Activated CD4-positive, alpha-beta T cell treated with anti-CD3 and anti-CD28 coated beads, Interleukin-2, amount 10 ng/mL, durations not matched to agents 24 days and 14 days (primary cell): Measurements from ENCODE around the gene CASD1. TPM values are rescaled to one million over a fixed set of nuclear protein-coding genes. Genes with fewer than 3 reads are reported as not detected.

Source experiments
- DNase-seq: peaks from one replicate; pipeline ENCODE4 v3.0.0; 2022
- H3K27ac Mint-ChIP-seq: one replicate; pipeline ENCODE4 v1.8.0; 2022; ENCODE audit warnings: mild to moderate bottlenecking, mixed read lengths
- H3K27me3 Mint-ChIP-seq: one replicate; pipeline ENCODE4 v1.8.0; 2022; ENCODE audit warnings: mixed read lengths
- H3K36me3 Mint-ChIP-seq: one replicate; pipeline ENCODE4 v1.8.0; 2022; ENCODE audit warnings: low read depth, mild to moderate bottlenecking, mixed read lengths
- H3K4me1 Mint-ChIP-seq: one replicate; pipeline ENCODE4 v1.8.0; 2021; ENCODE audit warnings: mixed read lengths
- H3K4me3 Mint-ChIP-seq: one replicate; pipeline ENCODE4 v1.8.0; 2022; ENCODE audit warnings: mild to moderate bottlenecking, moderate library complexity, mixed read lengths
- H3K9me3 Mint-ChIP-seq: one replicate; pipeline ENCODE4 v1.8.0; 2021; ENCODE audit warnings: mixed read lengths
- intact Hi-C: fragments of 100-400 bp; cut with micrococcal nuclease; formaldehyde crosslinking; loops from one replicate; pipeline ENCODE4 v1.15.1; 2023
- total RNA-seq: library from RNA; stranded (reverse); gene quantifications from 2 replicates; pipeline ENCODE4 v1.2.3, GENCODE V29; 2022

CASD1 gene
- total RNA-seq, 1 donor from 2014 or later = 13.4 TPM

GRCh38 chr7:94498918-94499317 is 10.7 kb upstream of the CASD1 start:
- peaks cover 2% of the 10 kb centered on the region for H3K4me1 Mint-ChIP-seq
- no peak overlapping the region for H3K4me3 Mint-ChIP-seq
- peaks cover 8% of the 10 kb centered on the region for H3K9me3 Mint-ChIP-seq
- no peak for DNase-seq
- H3K27me3 Mint-ChIP-seq = peaks cover 19% of the 10 kb centered on the region
- no peaks in the 10 kb centered on the region for H3K36me3 Mint-ChIP-seq
- intact Hi-C loops = no loop called here
- no peak overlapping the region for H3K27ac Mint-ChIP-seq

GRCh38 chr7:94507462-94507861 is 2.1 kb upstream of the CASD1 start:
- H3K27me3 Mint-ChIP-seq = peaks cover 2% of the 10 kb centered on the region
- no peaks in the 10 kb centered on the region for H3K36me3 Mint-ChIP-seq
- DNase-seq = no peak
- no peak overlapping the region for H3K27ac Mint-ChIP-seq
- peaks cover 3% of the 10 kb centered on the region for H3K9me3 Mint-ChIP-seq
- intact Hi-C loops = no loop called here
- peaks cover 22% of the 10 kb centered on the region for H3K4me1 Mint-ChIP-seq
- no peak overlapping the region for H3K4me3 Mint-ChIP-seq

DNA sequence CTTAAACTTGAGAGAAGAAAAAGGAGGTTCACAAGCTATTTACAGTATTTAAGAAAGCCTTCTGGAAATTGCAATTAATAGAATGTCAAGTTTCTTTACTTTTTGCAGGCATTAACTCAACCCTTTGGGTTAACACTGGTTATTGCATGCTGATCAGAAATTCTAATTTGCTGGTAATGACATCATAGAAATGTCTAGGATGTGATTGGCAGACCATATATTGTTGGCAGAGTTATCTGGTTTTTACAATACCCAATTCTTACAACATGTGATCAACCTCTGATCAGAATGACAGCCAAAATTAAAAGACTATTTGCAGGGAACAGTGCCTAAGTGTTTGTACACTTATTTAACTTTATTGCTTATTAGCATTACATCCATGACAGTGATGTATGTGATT is 1.6 kb upstream of the CASD1 start:
- Mint-ChIP-seq H3K4me3 (no peak overlapping the region), H3K9me3 (peaks cover 3% of the 10 kb centered on the region)

DNA sequence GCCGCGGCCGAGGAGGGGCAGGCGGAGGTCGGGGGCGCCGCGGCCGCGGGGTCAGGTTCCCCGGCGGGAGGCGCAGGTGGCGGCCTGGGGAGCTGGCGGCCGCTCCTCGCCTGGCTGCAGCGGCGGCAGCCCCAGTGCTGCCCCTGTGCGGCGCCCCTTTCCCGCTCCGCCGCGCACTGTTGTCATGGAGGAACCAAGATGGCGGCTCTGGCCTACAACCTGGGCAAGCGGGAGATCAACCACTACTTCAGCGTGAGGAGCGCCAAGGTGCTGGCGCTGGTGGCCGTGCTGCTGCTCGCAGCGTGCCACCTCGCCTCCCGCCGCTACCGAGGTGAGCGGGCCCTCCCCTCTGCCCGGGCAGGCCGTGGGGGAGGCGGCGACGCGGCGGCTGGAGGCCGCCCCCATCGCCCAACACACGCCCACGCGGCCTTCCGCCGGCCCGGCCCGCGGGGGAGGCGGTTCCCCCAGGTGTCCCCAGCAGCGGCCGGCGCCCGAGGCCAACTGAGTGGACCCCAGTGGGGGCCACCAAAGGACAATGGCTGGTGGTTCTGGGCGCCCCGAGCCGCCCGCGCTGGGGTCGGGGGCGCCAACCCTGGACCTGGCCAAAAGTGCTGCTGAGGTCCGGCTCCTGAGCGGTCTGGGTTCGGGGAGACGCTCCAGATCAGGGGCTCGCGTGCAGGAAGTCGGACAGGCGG is 425 bp downstream of the CASD1 start:
- Mint-ChIP-seq H3K4me1 (peaks cover 34% of the 10 kb centered on the region), H3K4me3 (peak overlapping the region; percentile 80), H3K36me3 (peaks cover 3% of the 10 kb centered on the region), H3K9me3 (peaks cover 3% of the 10 kb centered on the region), H3K27ac (peak overlapping the region; percentile 88), H3K27me3 (no peaks in the 10 kb centered on the region)
- peak; percentile 90 for DNase-seq
- intact Hi-C loops = loop anchor here (1.0 to 10.0 kb wide), 5 partner anchors 42 to 505 kb away; partner anchors contain the start of genes BET1 and COL1A2

More for the DNA sequence above, 1.6 kb upstream of the CASD1 start:
- Mint-ChIP-seq H3K27ac (no peak overlapping the region), H3K27me3 (peaks cover 2% of the 10 kb centered on the region), H3K4me1 (peaks cover 27% of the 10 kb centered on the region), H3K36me3 (no peaks in the 10 kb centered on the region)
- intact Hi-C loops = no loop called here
- no peak for DNase-seq

- intact Hi-C loops = loop anchor here (1.0 to 10.0 kb wide), 5 partner anchors 41 to 506 kb away; partner anchors contain the start of genes BET1 and COL1A2
- Mint-ChIP-seq H3K4me1 (peaks cover 38% of the 10 kb centered on the region), H3K4me3 (peak overlapping the region; percentile 72), H3K27me3 (no peaks in the 10 kb centered on the region), H3K9me3 (peaks cover 3% of the 10 kb centered on the region), H3K36me3 (peaks cover 3% of the 10 kb centered on the region), H3K27ac (peak overlapping the region; percentile 88)
- peak; percentile 78 for DNase-seq
Observed at GRCh38 chr7:94510582-94511496, 1.2 kb downstream of the CASD1 start.

DNA sequence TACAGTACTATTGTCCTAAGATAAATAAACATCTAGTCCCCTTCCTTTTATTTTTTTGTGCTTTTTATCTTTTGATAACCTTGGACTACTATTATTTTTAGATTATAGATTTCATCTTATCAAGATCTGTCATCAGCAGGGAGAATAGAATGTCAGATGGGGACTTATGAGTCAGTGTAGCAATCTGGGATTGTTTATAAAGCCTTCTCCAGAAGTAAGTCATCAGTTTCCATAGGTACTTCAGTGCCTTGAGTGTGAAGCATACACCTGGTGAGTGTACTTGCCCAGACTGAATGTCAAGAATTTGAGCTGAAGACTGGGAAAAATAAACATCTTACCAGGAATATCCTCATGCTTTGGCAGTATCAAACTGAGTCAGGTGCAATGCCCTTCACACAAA is 2.1 kb downstream of the CASD1 start:
- Mint-ChIP-seq H3K27me3 (no peaks in the 10 kb centered on the region), H3K27ac (no peak overlapping the region), H3K4me3 (peak overlapping the region; percentile 28), H3K4me1 (peaks cover 41% of the 10 kb centered on the region), H3K36me3 (peaks cover 3% of the 10 kb centered on the region), H3K9me3 (peaks cover 3% of the 10 kb centered on the region)
- no peak for DNase-seq
- intact Hi-C loops = loop anchor here (5.0 to 10.0 kb wide), 4 partner anchors 41 to 507 kb away; partner anchors contain the start of genes BET1 and COL1A2

- peaks cover 41% of the 10 kb centered on the region for H3K4me1 Mint-ChIP-seq
- peaks cover 5% of the 10 kb centered on the region for H3K36me3 Mint-ChIP-seq
- H3K9me3 Mint-ChIP-seq = peaks cover 3% of the 10 kb centered on the region
- DNase-seq = no peak
- H3K27me3 Mint-ChIP-seq = no peaks in the 10 kb centered on the region
- intact Hi-C loops = loop anchor here (5.0 to 10.0 kb wide), 4 partner anchors 39 to 508 kb away; partner anchors contain the start of genes BET1 and COL1A2
- H3K4me3 Mint-ChIP-seq = no peak overlapping the region
- H3K27ac Mint-ChIP-seq = no peak overlapping the region
Observed at GRCh38 chr7:94512735-94513564, 3.3 kb downstream of the CASD1 start.

DNA sequence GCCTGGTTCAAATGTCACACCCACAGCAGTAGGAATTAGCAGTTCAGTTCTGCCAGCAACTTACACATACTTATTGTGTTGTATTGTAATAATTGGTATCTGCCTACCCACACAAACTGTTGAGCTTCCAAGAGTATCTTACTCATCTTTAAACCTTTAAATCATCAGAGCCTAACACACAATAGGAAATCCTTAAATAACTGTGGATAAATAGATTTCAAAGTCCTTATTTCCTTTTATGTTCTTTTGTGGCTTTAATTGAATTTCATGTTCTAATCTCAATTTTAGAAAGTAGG is 3.9 kb downstream of the CASD1 start:
- no peak for DNase-seq
- intact Hi-C loops = loop anchor here (5.0 to 10.0 kb wide), 4 partner anchors 39 to 509 kb away; partner anchors contain the start of genes BET1 and COL1A2
- no peak overlapping the region for H3K27ac Mint-ChIP-seq
- peaks cover 5% of the 10 kb centered on the region for H3K36me3 Mint-ChIP-seq
- H3K9me3 Mint-ChIP-seq = peaks cover under 1% of the 10 kb centered on the region
- H3K4me1 Mint-ChIP-seq = peaks cover 41% of the 10 kb centered on the region
- H3K4me3 Mint-ChIP-seq = no peak overlapping the region
- H3K27me3 Mint-ChIP-seq = no peaks in the 10 kb centered on the region

DNA sequence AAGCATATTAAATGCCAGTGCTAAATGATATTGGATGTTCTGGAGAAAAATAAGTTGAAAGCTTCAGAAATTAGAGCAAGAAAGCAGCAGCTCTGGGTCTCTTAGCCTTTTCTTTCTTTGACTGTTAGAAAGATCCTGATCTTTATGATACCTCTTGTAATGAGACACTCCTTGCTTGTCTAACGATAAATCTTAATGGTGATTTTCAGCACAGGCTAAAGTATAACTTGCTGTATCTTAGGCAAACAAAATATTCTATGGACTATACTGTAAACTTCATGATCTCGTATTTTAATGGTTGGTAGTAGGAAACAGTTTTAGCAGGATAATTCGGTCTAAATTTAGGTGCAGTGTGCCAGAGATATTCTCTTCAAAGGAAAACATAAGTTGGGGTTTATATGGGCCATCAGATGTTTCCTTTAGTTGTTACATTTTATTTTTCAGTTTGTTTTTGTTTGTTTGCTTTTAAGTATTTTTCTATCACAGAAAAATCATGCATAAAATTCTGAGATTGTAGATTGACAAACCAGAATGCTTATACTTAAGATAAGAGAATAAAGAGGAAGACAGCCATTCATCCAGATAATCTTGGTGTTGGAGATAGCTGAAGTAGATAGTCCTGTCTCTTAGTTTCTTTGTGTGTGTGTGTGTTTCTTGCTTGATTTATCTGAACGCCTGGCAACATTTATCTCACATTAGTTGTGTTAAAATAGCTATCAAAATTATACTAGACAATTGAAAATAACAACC is 4.7 kb downstream of the CASD1 start:
- Mint-ChIP-seq H3K4me3 (no peak overlapping the region), H3K4me1 (peaks cover 38% of the 10 kb centered on the region), H3K27me3 (no peaks in the 10 kb centered on the region), H3K36me3 (peaks cover 8% of the 10 kb centered on the region), H3K9me3 (no peaks in the 10 kb centered on the region), H3K27ac (no peak overlapping the region)
- intact Hi-C loops = loop anchor here (5.0 to 10.0 kb wide), 4 partner anchors 38 to 510 kb away; partner anchors contain the start of genes BET1 and COL1A2
- no peak for DNase-seq

GRCh38 chr7:94514917-94515316 is 5.3 kb downstream of the CASD1 start:
- peaks cover 37% of the 10 kb centered on the region for H3K4me1 Mint-ChIP-seq
- intact Hi-C loops = loop anchor here (5.0 to 10.0 kb wide), 4 partner anchors 37 to 510 kb away; partner anchors contain the start of genes BET1 and COL1A2
- no peak for DNase-seq
- H3K4me3 Mint-ChIP-seq = no peak overlapping the region
- H3K27ac Mint-ChIP-seq = no peak overlapping the region
- no peaks in the 10 kb centered on the region for H3K27me3 Mint-ChIP-seq
- peaks cover 8% of the 10 kb centered on the region for H3K36me3 Mint-ChIP-seq
- H3K9me3 Mint-ChIP-seq = no peaks in the 10 kb centered on the region

GRCh38 chr7:94525923-94526322 is 16.3 kb downstream of the CASD1 start:
- intact Hi-C loops = no loop called here
- H3K4me3 Mint-ChIP-seq = no peak overlapping the region
- H3K4me1 Mint-ChIP-seq = no peaks in the 10 kb centered on the region
- no peaks in the 10 kb centered on the region for H3K9me3 Mint-ChIP-seq
- DNase-seq = no peak
- no peaks in the 10 kb centered on the region for H3K27me3 Mint-ChIP-seq
- no peak overlapping the region for H3K27ac Mint-ChIP-seq
- peaks cover 11% of the 10 kb centered on the region for H3K36me3 Mint-ChIP-seq

DNA sequence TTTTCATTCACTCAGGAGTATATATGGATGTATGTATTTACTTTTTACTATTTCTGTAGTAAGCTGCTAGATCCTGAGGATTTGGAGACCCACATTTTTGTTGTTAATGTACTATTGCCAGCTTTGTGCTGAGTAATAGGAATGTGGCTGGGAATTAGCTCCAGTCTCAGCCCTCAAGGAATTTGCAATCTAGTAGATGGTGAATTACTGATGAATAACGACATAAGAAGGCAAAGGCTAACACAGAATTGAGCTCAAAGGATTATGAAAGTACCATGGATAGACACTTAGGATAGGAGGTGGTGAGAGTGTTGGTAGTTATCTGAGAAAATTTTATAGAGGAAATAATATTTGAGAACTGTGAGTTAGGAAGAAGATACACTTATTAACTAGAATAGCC is 19.9 kb downstream of the CASD1 start:
- Mint-ChIP-seq H3K4me1 (no peaks in the 10 kb centered on the region), H3K9me3 (no peaks in the 10 kb centered on the region), H3K36me3 (peaks cover 12% of the 10 kb centered on the region), H3K4me3 (no peak overlapping the region), H3K27me3 (no peaks in the 10 kb centered on the region), H3K27ac (no peak overlapping the region)
- no peak for DNase-seq
- intact Hi-C loops = no loop called here

DNA sequence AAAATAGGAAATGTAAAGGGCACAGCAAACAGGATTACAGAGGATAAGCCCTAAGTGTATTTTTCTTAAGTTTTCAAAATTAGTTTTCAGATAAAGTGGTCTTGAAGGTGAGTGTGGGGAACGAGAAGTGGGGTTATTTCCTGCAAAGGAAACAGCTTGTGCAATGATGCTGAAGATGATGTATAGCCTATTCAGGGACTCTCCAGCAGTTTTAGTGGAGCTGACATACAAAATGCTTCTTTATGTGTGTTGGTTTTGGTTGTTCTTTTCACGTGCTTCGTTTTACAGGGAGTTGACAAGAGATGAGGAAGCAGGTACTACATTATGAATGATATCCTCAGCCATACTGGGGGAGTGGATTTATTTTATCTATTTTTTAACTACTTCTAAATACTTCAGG is 20.5 kb downstream of the CASD1 start:
- Mint-ChIP-seq H3K27me3 (no peaks in the 10 kb centered on the region), H3K36me3 (peaks cover 15% of the 10 kb centered on the region), H3K4me3 (no peak overlapping the region), H3K4me1 (no peaks in the 10 kb centered on the region), H3K9me3 (no peaks in the 10 kb centered on the region), H3K27ac (no peak overlapping the region)
- DNase-seq = no peak
- intact Hi-C loops = no loop called here
